HG02759 (cell line): ENCODE results near the gene HENMT1.
A peak's percentile ranks its signal among the peaks of the same experiment; 100 is the strongest.
"Not testable (repeated sequence)": the region's sequence is repeated elsewhere in the genome, so short reads cannot be mapped to it uniquely, and the experiment has no call there.

ENCODE experiments used
- ATAC-seq: cut with Tn5 transposase; IDR thresholded peaks from one replicate; pipeline ENCODE4 v1.9.1; 2021; ENCODE audit warnings: mild to moderate bottlenecking, moderate library complexity; ENCODE audit not compliant: unreplicated experiment

The HENMT1 gene

DNA sequence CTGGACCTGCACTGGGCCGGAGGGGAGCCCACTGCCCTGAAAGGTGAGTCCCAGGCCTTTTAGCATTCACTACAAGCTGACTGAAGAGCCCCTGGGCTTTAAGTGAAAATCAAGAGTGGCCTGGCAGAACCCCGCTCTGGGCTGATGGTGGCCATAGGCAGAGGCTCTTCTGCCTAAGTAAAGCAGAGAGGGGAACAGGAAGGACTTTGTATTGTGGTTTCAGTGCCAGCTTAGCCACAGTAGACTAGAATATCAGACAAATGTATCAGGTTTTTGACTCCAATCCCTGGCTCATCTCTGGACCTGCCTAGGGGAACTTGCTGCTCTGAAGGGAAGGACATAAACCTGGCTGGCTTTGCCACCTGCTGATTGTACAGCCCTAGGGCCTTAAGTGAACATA lies 10.2 kb upstream of the HENMT1 start:
- no peak for ATAC-seq

GRCh38 chr1:108670131-108670773 lies 9.4 kb upstream of the HENMT1 start:
- ATAC-seq: no peak

GRCh38 chr1:108669679-108670078 lies 8.8 kb upstream of the HENMT1 start:
- no peak for ATAC-seq

- ATAC-seq: no peak
These were observed 7.9 kb upstream of the HENMT1 start for GRCh38 chr1:108668777-108669176.

- not testable (repeated sequence) for ATAC-seq
These were observed 6.5 kb upstream of the HENMT1 start for GRCh38 chr1:108667422-108667821.

GRCh38 chr1:108665771-108666170 lies 4.9 kb upstream of the HENMT1 start:
- ATAC-seq: no peak

GRCh38 chr1:108665067-108665466 lies 4.2 kb upstream of the HENMT1 start:
- no peak for ATAC-seq

GRCh38 chr1:108664481-108664880 lies 3.6 kb upstream of the HENMT1 start:
- ATAC-seq: no peak

- no peak for ATAC-seq
These were observed 2.2 kb upstream of the HENMT1 start for GRCh38 chr1:108663074-108663473.

DNA sequence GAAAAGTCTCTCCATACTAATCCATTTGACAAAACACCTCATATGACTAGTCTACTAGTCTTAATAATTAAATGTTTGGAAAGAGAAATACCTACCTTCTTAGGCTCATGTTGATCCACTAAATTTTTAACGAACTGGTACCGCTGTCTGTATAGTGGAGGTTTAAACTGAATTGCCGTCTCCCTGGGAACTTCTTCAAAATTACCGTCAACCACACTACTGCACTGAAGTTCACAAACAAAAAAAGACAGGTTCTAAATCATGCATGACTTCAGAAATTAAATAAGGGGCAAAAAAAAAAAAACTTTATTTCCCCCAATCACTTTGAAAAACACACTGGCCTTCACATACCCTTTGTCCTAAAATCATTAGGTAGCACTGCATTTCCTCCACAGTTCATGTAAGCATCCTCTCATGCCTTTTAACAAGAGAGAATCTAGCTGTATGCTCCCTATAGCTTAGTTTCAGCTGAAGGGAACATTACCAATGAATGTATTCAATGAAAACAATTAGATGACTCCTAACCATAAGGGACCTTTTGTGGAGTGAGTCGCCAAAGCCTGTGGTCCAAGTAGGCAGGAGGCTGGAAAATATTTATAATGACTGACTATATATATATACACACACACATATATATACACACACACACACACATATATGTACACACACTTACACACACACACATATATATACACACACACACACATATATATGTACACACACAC lies 3.4 kb downstream of the HENMT1 start:
- no peak for ATAC-seq

GRCh38 chr1:108653431-108654105 lies 7.3 kb downstream of the HENMT1 start:
- no peak for ATAC-seq

DNA sequence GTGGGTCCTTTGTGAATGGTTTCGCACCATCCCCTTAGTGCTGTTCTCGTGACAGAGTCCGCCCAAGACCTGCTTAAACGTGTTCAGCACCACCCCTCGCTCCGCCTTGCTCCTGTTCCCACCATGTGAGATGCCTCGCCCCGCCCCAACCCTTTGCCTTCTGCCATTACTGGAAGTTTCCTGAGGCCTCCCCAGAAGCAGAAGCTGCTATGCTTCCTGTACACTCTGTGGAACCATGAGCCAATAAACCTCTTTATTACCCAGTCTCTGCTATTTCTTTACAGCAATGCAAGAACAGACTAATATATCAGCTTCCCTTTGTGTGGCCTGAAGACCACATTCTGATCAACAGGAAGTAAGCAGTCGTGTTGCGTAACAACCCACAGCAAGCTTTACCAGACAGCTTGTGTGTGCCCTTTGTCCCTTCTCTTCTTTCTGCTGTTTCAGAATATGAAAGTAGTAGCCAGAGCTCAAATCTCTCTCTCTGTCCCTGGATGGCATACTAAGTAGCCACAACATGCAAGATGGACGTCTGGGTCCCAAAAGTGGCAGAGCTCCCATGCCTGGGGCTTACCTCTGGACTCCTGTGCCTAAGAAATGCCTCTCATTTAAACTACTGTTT lies 14.1 kb downstream of the HENMT1 start:
- peak; percentile 77 for ATAC-seq

DNA sequence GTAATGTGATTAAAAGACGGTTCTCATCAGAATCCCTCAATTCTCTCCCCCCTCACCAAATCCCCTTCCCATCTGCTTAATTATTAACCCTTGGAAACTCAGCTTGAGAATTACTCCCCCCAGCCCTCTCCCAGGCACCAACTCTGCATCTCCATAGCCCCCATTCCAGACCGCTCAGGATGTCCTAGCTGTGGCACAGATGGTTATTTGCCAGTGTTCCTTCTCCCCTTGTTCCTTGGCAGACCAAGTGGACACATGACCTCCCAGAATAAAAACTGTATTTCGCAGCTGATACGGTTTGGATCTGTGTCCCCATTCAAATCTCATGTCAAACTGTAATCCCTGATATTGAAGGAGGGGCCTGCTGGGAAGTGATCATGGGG lies 14.6 kb downstream of the HENMT1 start:
- ATAC-seq: no peak

DNA sequence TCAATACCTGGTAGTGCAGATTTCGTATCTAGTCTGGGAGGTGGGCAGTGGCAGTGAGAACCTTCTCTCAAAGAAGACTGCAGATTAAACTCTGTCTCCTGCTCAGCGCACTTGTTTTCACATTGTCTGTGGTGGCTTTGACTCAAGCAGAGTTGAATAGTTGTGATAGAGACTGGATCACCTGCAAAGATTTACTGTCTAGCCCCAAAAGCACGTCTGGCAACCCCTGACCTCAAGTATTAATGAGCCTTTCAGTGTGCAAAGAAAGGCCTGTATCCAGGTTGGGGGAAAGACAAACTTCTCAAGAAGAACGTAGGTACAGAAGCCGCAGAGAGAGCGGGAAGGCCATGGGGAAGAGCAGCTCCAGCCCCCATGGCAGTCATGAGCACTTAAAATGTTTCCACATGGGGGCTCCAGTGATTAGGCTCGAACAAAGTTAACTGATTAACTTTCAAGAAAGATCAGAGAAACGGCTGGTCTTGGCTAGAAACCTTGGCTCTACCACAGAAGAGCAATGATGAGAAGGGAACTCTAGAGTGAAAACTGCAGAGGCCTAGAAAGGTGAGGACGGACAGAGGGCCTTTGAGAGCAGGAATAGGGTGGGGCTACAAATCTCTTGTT lies 15.2 kb downstream of the HENMT1 start:
- ATAC-seq: no peak

- ATAC-seq: no peak
These were observed 15.9 kb downstream of the HENMT1 start for GRCh38 chr1:108644984-108645383.

DNA sequence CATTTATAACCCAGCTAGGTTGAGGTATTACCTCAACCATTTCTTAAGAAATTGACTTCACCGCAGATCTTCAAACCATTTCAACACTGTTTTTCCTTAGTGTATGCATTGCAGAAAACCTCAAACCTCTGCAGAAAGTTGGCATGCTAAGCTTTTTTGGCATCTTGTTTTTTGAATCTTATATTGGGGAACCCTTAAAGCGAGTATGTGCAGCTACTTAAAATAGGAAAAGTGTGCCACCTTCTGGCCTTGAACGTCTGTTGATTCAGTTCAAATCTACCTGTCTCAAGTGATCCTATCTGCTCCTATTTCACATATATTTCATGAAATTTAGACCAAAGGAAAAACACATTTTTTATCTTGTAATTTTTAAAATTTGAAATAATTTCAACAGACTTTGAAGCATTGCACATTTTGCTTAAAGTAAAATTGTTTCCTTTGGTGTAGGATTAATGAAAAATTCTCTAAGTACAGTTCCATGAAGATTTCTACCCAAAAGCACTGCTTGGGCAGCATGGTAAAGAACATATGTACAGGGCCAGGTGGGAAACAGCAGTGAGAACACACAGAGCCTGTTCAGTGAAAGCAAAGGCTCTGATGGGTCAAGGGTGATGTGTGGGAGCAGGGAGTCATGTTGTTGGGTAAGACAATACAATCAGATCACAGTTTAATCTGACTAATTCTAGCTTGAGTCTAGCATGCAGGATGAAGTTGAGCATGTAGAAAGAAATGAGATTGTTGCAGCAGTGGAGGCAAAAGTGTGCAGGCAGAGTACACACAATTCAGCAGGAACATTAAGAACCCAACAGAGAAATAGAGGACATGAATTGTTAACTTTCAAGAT lies 17.2 kb downstream of the HENMT1 start:
- ATAC-seq: peak; percentile 44

DNA sequence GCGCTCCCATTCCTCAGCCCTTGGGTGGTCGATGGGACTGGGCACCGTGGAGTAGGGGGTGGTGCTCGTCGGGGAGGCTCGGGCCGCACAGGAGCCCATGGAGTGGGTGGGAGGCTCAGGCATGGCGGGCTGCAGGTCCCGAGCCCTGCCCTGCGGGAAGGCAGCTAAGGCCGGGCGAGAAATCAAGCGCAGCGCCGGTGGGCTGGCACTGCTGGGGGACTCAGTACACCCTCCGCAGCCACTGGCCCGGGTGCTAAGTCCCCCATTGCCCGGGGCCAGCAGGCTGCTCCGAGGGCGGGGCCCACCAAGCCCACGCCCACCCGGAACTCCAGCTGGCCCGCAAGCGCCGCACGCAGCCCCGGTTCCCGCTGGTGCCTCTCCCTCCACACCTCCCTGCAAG lies 20.0 kb downstream of the HENMT1 start:
- not testable (repeated sequence) for ATAC-seq

DNA sequence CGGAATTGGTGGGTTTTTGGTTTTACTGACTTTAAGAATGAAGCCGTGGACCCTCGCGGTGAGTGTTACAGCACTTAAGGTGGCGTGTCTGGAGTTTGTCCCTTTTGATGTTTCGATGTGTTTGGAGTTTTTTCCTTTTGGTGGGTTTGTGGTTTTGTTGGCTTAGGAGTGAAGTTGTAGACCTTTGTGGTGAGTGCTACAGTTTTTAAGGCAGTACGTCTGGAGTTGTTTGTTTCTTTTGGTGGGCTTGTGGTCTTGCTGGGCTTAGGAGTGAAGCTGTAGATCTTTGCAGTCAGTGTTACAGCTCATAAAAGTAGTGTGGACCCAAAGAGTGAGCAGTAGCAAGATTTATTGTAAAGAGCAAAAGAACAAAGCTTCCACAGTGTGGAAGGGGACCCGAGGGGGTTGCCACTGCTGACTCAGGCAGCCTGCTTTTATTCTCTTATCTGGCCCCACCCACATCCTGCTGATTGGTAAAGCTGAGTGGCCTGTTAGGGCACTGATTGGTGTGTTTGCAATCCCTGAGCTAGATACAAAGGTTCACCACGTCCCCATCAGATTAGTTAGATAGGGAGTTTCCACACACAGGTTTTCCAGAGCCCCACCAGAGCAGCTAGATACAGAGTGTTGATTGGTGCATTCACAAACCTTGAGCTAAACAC lies 20.9 kb downstream of the HENMT1 start:
- ATAC-seq: no peak

DNA sequence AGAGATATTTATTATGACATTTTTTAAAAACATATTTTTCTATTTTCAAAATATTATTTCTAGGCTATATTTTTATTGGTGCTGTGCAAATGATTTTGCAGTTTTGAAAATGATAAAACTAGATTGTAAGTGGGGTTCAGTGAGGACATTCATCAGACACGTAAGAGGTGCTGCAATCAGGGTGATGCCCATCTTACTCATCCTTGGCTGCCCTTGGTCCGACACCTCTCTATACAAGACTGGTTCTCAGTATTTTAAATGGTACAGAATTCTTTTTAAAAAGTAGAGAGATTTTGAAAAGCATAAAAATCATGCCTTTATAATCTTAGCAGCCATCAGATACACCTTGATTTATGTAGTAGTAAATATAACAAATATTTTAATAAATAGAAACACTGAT lies 24.0 kb downstream of the HENMT1 start:
- no peak for ATAC-seq

DNA sequence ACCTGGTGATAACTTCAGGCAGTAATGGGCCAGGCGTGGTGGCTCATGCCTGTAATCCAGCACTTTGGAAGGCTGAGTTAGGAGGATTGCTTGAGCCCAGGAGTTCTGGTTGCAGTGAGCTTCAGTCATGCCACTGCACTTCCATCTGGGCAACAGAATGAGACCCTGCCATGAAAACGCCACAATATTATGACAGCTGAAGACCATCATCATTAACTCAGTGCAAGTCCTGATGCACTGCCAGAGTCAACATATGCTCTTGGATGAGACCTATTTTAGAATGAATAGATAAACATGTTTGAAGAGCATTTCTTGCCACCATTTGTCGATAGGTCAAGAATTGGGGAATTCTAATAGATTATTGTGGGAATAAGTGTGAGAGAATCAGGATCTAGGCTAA lies 26.4 kb downstream of the HENMT1 start:
- no peak for ATAC-seq
